Vagina (tissue), 2 donors: Measurements from ENCODE around the gene NR1H3. TPM values are rescaled to one million over a fixed set of nuclear protein-coding genes. Genes with fewer than 3 reads are reported as not detected.

Experiments used
- DNase-seq, 2 donors: peaks; one replicate each; pipeline ENCODE4 v3.0.0-alpha.2; 2017; ENCODE audit errors: extremely low spot score in 2 of 2
- H3K27ac ChIP-seq: fragments of 200-600 bp; sonication (generic); one replicate; pipeline ENCODE4 v1.5.1; 2019
- H3K27me3 ChIP-seq: fragments of 200-600 bp; sonication (generic); one replicate; pipeline ENCODE4 v1.5.1; 2019
- H3K36me3 ChIP-seq, 2 donors: fragments of 200-600 bp; sonication (generic); one replicate each; pipeline ENCODE4 v1.5.1; 2017 to 2019
- H3K4me1 ChIP-seq: fragments of 200-600 bp; sonication (generic); one replicate; pipeline ENCODE4 v1.5.1; 2019
- H3K4me3 ChIP-seq, 2 donors: fragments of 200-600 bp; sonication (generic); 1 replicate in 1 of 2; 2 replicates in 1 of 2; pipeline ENCODE4 v1.5.1; 2016 to 2019
- H3K9me3 ChIP-seq: fragments of 200-600 bp; sonication (generic); one replicate; pipeline ENCODE4 v1.5.1; 2019
- POLR2A ChIP-seq, 2 donors: fragments of 450-650 bp; IDR thresholded peaks; one replicate each; pipeline ENCODE4 v1.6.1; 2017; ENCODE audit warnings: antibody characterized with exemption in 2 of 2, mild to moderate bottlenecking in 2 of 2, moderate library complexity in 2 of 2
- POLR2AphosphoS5 ChIP-seq, 2 donors: sonication (generic); formaldehyde crosslinking; IDR thresholded peaks; one replicate each; pipeline ENCODE4 v1.9.0; 2017; ENCODE audit warnings: antibody characterized with exemption in 2 of 2, mild to moderate bottlenecking in 2 of 2, low read depth in 1 of 2; ENCODE audit not compliant: insufficient read depth in 1 of 2
- intact Hi-C: fragments of 100-400 bp; cut with DNase I; formaldehyde crosslinking; loops from one replicate; pipeline ENCODE4 v1.15.1; 2023
- total RNA-seq: library from RNA; depleted of rRNA; stranded (reverse); fragments of >200 nt; gene quantifications from one replicate; pipeline ENCODE4 v1.2.3, GENCODE V29; 2016
- TF ChIP-seq, protein P1 (sequence below), 3 experiments: fragments of 450-650 bp in 2 of 3; fragments of 200-600 bp in 1 of 3; sonication (generic) in 1 of 3; IDR thresholded peaks; one replicate each; pipeline ENCODE4 v1.5.1; 2017 to 2019; ENCODE audit warnings: antibody characterized with exemption in 3 of 3, mild to moderate bottlenecking in 2 of 3, moderate library complexity in 2 of 3

NR1H3 gene
- total RNA-seq, 1 donor from 2014 or later, result 60.9 TPM

DNA sequence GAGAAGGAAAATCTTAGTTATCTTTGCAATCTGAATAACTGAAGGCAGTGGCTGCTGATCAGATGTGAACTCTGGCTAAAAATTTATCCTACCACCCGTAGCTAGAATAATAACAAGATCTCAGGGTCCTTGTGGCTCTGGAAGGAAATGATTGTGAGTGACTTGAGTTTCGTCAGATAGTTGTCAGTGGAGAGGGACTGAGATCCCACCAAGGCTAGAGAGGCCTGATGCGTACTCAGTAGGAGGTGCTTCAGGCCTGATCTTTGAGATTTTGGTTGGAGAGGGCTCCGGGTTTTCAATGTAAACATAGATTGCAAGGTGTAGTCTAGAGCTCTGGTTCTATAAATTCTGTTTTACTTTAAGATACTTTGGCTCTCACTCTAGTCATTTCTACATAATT, 13.5 kb downstream of the NR1H3 start:
- peak overlapping the region; percentile 71 to 84 for H3K4me3 ChIP-seq
- peaks cover 0 to 16% of the 10 kb centered on the region in 2 donors for H3K36me3 ChIP-seq
- H3K27ac ChIP-seq, result peak overlapping the region; percentile 94
- no peaks in the 10 kb centered on the region for H3K9me3 ChIP-seq
- no peak for DNase-seq
- intact Hi-C loops, result no loop called here
- H3K27me3 ChIP-seq, result no peaks in the 10 kb centered on the region
- peaks cover 39% of the 10 kb centered on the region for H3K4me1 ChIP-seq
- TF ChIP-seq POLR2AphosphoS5 (IDR thresholded peaks at IDR 0.05; ENCODE audit: insufficient read depth in 1 of 2, low read depth in 1 of 2) (no peak), POLR2A (IDR thresholded peaks at IDR 0.05) (no peak)
- TF ChIP-seq, protein P1, sequence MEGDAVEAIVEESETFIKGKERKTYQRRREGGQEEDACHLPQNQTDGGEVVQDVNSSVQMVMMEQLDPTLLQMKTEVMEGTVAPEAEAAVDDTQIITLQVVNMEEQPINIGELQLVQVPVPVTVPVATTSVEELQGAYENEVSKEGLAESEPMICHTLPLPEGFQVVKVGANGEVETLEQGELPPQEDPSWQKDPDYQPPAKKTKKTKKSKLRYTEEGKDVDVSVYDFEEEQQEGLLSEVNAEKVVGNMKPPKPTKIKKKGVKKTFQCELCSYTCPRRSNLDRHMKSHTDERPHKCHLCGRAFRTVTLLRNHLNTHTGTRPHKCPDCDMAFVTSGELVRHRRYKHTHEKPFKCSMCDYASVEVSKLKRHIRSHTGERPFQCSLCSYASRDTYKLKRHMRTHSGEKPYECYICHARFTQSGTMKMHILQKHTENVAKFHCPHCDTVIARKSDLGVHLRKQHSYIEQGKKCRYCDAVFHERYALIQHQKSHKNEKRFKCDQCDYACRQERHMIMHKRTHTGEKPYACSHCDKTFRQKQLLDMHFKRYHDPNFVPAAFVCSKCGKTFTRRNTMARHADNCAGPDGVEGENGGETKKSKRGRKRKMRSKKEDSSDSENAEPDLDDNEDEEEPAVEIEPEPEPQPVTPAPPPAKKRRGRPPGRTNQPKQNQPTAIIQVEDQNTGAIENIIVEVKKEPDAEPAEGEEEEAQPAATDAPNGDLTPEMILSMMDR (IDR thresholded peaks at IDR 0.05), result no peak

DNA sequence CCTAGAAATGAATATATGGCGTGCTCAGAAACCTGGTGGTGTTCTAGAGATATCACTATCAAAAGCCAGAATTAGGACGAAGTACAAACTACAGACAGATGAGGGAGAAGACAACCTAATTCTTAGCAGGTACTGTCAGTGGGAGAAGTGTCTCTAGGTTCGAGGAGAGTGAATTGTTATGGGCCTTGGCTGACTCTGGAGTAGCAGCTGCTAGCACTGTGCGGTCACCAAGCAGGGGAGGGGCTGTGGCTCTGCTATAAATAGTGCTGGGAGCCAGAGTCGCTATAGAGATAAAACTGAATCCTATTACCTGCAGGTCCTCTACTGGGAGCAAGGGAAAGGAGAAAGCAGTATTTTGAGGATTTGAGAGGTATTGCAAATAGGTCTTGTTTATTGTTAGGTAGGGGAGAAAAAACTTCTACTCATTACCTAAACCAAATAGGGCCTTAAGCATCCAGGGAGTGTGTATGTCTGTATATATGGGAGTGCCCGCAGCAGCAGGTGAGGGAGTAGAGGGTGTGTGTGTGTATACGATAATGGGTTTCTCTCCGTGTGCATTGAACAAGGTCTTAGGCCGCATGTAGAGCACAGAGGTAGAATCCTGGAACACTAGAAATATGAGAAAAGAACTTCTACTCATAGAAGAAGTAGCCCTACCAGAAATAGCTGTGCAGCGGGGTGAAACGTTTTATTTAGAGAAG, 14.3 kb downstream of the NR1H3 start:
- Histone ChIP-seq H3K27ac (no peak overlapping the region), H3K4me1 (peaks cover 39% of the 10 kb centered on the region), H3K36me3 (peaks cover 3 to 24% of the 10 kb centered on the region in 2 donors), H3K4me3 (no peak overlapping the region), H3K9me3 (no peaks in the 10 kb centered on the region), H3K27me3 (no peaks in the 10 kb centered on the region)
- TF ChIP-seq POLR2A (IDR thresholded peaks at IDR 0.05), result no peak
- TF ChIP-seq POLR2AphosphoS5 (IDR thresholded peaks at IDR 0.05; ENCODE audit: insufficient read depth in 1 of 2, low read depth in 1 of 2), result no peak
- TF ChIP-seq, protein P1 (IDR thresholded peaks at IDR 0.05), result no peak
- intact Hi-C loops, result no loop called here
- no peak for DNase-seq

GRCh38 chr11:47272706-47273105, 14.9 kb downstream of the NR1H3 start:
- TF ChIP-seq, protein P1 (IDR thresholded peaks at IDR 0.05), result no peak
- no peak for TF ChIP-seq POLR2AphosphoS5 (IDR thresholded peaks at IDR 0.05; ENCODE audit: insufficient read depth in 1 of 2, low read depth in 1 of 2)
- no peak for TF ChIP-seq POLR2A (IDR thresholded peaks at IDR 0.05)
- Histone ChIP-seq H3K4me1 (peaks cover 39% of the 10 kb centered on the region), H3K36me3 (peaks cover 3 to 30% of the 10 kb centered on the region in 2 donors), H3K27me3 (no peaks in the 10 kb centered on the region), H3K9me3 (no peaks in the 10 kb centered on the region), H3K4me3 (no peak overlapping the region), H3K27ac (no peak overlapping the region)
- intact Hi-C loops, result no loop called here
- DNase-seq, result no peak

DNA sequence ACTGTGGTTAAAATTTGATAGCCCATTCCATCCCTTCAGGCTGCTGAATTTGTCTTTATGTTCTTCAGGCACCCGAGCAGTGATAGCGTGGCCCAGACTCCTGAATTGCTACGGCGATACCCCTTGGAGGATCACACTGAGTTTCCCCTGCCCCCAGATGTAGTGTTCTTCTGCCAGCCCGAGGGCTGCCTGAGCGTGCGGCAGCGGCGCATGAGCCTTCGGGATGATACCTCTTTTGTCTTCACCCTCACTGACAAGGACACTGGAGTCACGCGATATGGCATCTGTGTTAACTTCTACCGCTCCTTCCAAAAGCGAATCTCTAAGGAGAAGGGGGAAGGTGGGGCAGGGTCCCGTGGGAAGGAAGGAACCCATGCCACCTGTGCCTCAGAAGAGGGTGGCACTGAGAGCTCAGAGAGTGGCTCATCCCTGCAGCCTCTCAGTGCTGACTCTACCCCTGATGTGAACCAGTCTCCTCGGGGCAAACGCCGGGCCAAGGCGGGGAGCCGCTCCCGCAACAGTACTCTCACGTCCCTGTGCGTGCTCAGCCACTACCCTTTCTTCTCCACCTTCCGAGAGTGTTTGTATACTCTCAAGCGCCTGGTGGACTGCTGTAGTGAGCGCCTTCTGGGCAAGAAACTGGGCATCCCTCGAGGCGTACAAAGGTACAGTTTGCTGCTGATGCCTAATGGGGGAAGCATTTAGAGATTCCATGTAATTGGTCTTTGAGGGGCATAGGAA, 16.9 kb downstream of the NR1H3 start:
- intact Hi-C loops, result no loop called here
- peaks cover 3 to 46% of the 10 kb centered on the region in 2 donors for H3K36me3 ChIP-seq
- DNase-seq, result no peak

More for the DNA sequence above, 16.9 kb downstream of the NR1H3 start:
- H3K27me3 ChIP-seq, result no peaks in the 10 kb centered on the region
- TF ChIP-seq, protein P1 (IDR thresholded peaks at IDR 0.05), result no peak
- no peak for TF ChIP-seq POLR2A (IDR thresholded peaks at IDR 0.05)
- no peak for TF ChIP-seq POLR2AphosphoS5 (IDR thresholded peaks at IDR 0.05; ENCODE audit: insufficient read depth in 1 of 2, low read depth in 1 of 2)
- peaks cover 26% of the 10 kb centered on the region for H3K4me1 ChIP-seq
- H3K27ac ChIP-seq, result no peak overlapping the region
- no peaks in the 10 kb centered on the region for H3K9me3 ChIP-seq
- no peak overlapping the region for H3K4me3 ChIP-seq
